ENCODE data around the gene CRIM1. TPM values are rescaled to one million over a fixed set of nuclear protein-coding genes. Genes with fewer than 3 reads are reported as not detected.
A peak's percentile ranks its signal among the peaks of the same experiment; 100 is the strongest.
"Not testable (repeated sequence)": the region's sequence is repeated elsewhere in the genome, so short reads cannot be mapped to it uniquely, and the experiment has no call there.

Gene CRIM1, protein sequence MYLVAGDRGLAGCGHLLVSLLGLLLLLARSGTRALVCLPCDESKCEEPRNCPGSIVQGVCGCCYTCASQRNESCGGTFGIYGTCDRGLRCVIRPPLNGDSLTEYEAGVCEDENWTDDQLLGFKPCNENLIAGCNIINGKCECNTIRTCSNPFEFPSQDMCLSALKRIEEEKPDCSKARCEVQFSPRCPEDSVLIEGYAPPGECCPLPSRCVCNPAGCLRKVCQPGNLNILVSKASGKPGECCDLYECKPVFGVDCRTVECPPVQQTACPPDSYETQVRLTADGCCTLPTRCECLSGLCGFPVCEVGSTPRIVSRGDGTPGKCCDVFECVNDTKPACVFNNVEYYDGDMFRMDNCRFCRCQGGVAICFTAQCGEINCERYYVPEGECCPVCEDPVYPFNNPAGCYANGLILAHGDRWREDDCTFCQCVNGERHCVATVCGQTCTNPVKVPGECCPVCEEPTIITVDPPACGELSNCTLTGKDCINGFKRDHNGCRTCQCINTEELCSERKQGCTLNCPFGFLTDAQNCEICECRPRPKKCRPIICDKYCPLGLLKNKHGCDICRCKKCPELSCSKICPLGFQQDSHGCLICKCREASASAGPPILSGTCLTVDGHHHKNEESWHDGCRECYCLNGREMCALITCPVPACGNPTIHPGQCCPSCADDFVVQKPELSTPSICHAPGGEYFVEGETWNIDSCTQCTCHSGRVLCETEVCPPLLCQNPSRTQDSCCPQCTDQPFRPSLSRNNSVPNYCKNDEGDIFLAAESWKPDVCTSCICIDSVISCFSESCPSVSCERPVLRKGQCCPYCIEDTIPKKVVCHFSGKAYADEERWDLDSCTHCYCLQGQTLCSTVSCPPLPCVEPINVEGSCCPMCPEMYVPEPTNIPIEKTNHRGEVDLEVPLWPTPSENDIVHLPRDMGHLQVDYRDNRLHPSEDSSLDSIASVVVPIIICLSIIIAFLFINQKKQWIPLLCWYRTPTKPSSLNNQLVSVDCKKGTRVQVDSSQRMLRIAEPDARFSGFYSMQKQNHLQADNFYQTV
- total RNA-seq (10 to 100 TPM; 49.8 to 66.2 (median 56.3) TPM), polyA plus RNA-seq (10 to 100 TPM; 10.2 to 68.1 (median 53.1) TPM)
- long read RNA-seq, donor 1, partial matches to known transcripts: 4 of 8 reads
- long read RNA-seq, donor 1, other reads (novel, unspliced or antisense): 4 of 8 reads
- long read RNA-seq, donor 2, full-length matches to known transcripts: 1 of 18 reads
- long read RNA-seq, donor 2, partial matches to known transcripts: 12 of 18 reads
- long read RNA-seq, donor 2, other reads (novel, unspliced or antisense): 5 of 18 reads

DNA sequence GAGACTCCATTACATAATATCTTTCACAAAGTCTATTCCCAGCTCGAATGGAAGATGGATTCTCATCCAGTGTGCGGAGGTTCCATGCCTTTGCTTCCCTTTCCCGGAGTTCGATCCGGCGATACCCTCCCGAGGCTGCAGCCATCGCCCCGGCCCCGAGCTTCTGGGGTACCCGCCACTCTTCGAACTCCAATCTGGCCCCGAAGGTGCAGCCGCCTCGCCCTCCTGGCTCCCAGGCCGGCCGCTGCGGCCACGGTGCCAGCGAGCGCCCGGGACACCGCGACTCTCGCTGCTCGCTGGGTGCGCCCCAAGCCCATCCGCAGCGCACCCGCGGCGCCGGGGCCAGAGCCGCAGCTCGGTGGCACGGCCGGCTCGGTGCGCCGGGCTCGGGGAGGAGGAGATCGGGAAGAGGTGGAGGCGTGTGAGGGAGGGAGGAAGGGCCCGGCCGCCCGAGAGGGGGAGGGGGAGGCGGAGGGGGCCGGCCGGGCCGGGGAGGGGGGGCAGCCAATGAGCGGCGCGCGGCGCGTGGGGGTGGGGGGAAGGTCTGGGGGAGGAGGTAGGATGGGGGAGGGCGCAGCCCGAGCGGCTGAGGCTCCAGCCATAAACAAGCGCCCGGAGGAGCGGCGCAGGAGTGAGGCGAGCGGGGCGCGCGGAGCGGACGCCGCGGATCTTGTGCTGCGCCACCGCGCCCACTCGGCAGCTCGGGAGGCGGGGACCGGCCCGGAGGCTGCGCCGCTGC, at the start of gene CRIM1:
Gene CRIM1 (plus strand): TSS at position 628 of the 739 bp plus-strand sequence. CDS start 515 bp downstream, outside the sequence.
- Histone ChIP-seq H3K4me3 (peak within 1 kb of the TSS; percentile 95), H3K27me3 (ENCODE audit: insufficient read depth in 3 of 3, low read length in 2 of 3) (no peaks in the 10 kb centered on the region), H3K27ac (peak within 1 kb of the TSS; percentile 92), H3K36me3 (ENCODE audit: insufficient read depth in 1 of 2, low read depth in 1 of 2) (no peaks in the 10 kb centered on the region), H3K4me1 (peaks cover 27% of the 10 kb centered on the region), H3K9me3 (no peaks in the 10 kb centered on the region)
- intact Hi-C loops (cut with DNase I): loop anchor here (2.0 to 10.0 kb wide), 6 partner anchors 52 to 315 kb away; partner anchors contain the start of gene FEZ2 (in 1 of the 2)
- TF ChIP-seq, protein P1, sequence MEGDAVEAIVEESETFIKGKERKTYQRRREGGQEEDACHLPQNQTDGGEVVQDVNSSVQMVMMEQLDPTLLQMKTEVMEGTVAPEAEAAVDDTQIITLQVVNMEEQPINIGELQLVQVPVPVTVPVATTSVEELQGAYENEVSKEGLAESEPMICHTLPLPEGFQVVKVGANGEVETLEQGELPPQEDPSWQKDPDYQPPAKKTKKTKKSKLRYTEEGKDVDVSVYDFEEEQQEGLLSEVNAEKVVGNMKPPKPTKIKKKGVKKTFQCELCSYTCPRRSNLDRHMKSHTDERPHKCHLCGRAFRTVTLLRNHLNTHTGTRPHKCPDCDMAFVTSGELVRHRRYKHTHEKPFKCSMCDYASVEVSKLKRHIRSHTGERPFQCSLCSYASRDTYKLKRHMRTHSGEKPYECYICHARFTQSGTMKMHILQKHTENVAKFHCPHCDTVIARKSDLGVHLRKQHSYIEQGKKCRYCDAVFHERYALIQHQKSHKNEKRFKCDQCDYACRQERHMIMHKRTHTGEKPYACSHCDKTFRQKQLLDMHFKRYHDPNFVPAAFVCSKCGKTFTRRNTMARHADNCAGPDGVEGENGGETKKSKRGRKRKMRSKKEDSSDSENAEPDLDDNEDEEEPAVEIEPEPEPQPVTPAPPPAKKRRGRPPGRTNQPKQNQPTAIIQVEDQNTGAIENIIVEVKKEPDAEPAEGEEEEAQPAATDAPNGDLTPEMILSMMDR (IDR thresholded peaks at IDR 0.05): no peak
- WGBS, 3 donors: 0 to 1% (median 0%) methylated on average over 25 to 81 of the region's 82 CpGs
- DNase-seq (peak; percentile 90 to 95), ATAC-seq (peak; percentile 71 to 83 (median 78))

DNA sequence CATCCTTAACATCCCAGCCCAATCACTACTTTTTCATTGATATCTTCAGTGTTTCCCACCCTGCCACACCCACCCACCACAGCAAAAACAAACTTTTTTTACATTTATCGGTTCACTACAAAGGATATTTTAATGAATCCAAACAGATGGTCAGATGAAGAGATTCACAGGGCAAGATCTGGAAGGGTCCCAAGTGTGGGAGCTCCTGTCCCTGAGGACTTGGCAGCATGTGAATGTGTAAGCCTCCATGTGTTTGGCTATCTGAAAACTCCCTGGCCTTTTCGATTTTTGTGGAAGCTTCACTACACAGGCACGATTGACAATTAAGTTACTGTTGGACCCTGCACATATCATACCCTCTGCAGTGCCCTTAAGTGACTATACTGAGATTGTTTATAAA, 48.1 kb upstream of the CRIM1 start:
- H3K9me3 ChIP-seq: no peaks in the 10 kb centered on the region
- H3K27me3 ChIP-seq (ENCODE audit: insufficient read depth in 3 of 3, low read length in 2 of 3): no peaks in the 10 kb centered on the region
- ATAC-seq: no peak
- intact Hi-C loops (cut with DNase I): no loop called here
- no peak overlapping the region for H3K27ac ChIP-seq
- H3K4me1 ChIP-seq: no peaks in the 10 kb centered on the region
- DNase-seq: no peak
- no peak overlapping the region for H3K4me3 ChIP-seq
- TF ChIP-seq, protein P1 (IDR thresholded peaks at IDR 0.05): no peak
- WGBS, 3 donors: 23 to 53% (median 31%) methylated on average over 3 of the region's 3 CpGs
- H3K36me3 ChIP-seq (ENCODE audit: insufficient read depth in 1 of 2, low read depth in 1 of 2): no peaks in the 10 kb centered on the region

DNA sequence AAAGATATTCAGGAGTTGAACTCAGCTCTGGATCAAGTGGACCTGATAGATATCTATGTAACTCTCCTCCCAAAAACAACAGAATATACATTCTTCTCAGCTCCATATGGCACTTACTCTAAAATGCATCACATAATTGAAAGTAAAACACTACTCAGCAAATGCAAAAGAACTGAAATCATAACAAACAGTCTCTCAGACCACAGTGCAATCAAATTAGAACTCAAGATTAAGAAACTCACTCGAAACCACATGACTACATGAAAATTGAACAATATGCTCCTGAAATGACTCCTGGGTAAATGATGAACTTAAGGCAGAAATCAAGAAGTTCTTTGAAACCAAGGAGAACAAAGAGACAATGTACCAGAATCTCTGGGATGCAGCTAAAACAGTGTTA, 45.1 kb upstream of the CRIM1 start:
- H3K4me1 ChIP-seq; H3K27ac ChIP-seq; H3K9me3 ChIP-seq; H3K27me3 ChIP-seq (ENCODE audit: insufficient read depth in 3 of 3, low read length in 2 of 3); intact Hi-C loops (cut with DNase I); H3K36me3 ChIP-seq (ENCODE audit: insufficient read depth in 1 of 2, low read depth in 1 of 2); H3K4me3 ChIP-seq; DNase-seq; ATAC-seq: not testable (repeated sequence)
- 78 to 88% (median 85%) methylated on average over 1 of the region's 1 CpG for WGBS, 3 donors

DNA sequence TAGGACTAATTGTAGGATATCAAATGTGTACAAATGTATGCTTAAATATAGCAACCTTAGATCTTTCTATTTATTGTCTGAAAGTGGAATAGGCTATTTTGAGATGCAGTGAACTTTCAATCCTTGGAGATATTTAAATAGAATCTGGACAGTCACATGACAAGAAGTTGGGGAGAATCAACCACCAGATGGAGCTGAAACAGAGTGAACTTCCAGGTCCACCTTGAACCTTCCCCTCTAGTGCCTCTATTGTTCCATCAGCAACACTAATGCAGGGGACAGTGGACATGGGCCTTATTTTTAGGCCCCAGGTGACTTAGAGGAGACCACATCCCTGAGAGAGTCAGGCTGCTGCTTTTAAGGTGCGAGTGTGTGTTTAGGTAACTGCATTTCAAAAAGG, 37.0 kb upstream of the CRIM1 start:
- TF ChIP-seq, protein P1 (IDR thresholded peaks at IDR 0.05): no peak
- Histone ChIP-seq H3K36me3 (ENCODE audit: insufficient read depth in 1 of 2, low read depth in 1 of 2) (no peaks in the 10 kb centered on the region), H3K4me3 (no peak overlapping the region), H3K9me3 (no peaks in the 10 kb centered on the region), H3K27ac (no peak overlapping the region), H3K27me3 (ENCODE audit: insufficient read depth in 3 of 3, low read length in 2 of 3) (no peaks in the 10 kb centered on the region), H3K4me1 (no peaks in the 10 kb centered on the region)
- 96 to 100% (median 97%) methylated on average over 1 of the region's 1 CpG for WGBS, 3 donors
- DNase-seq (no peak), ATAC-seq (no peak)
- intact Hi-C loops (cut with DNase I): no loop called here
